ENCODE data around the gene FGF14.
A peak's percentile ranks its signal among the peaks of the same experiment; 100 is the strongest.

The FGF14 gene

GRCh38 chr13:101795460-101795859, 606.4 kb downstream of the FGF14 start:
- no peak for TF ChIP-seq ZNF274 (IDR thresholded peaks at IDR 0.05; ENCODE audit: low read depth, low read length)
- no peak for TF ChIP-seq YY1 (IDR thresholded peaks at IDR 0.05; ENCODE audit: insufficient read depth, insufficient read length)
- no peak for TF ChIP-seq SUZ12 (IDR thresholded peaks at IDR 0.05; ENCODE audit: extremely low read depth, insufficient read depth, insufficient read length)
- no peaks in the 10 kb centered on the region for H3K4me1 ChIP-seq (ENCODE audit: insufficient read depth, insufficient read length)

GRCh38 chr13:101795025-101795424, 606.8 kb downstream of the FGF14 start:
- no peaks in the 10 kb centered on the region for H3K4me1 ChIP-seq (ENCODE audit: insufficient read depth, insufficient read length)
- no peaks in the 10 kb centered on the region for H3K36me3 ChIP-seq (ENCODE audit: insufficient read depth, insufficient read length, low read length)
- no peaks in the 10 kb centered on the region for H3K27me3 ChIP-seq (ENCODE audit: insufficient read depth, insufficient read length)
- H3K9me3 ChIP-seq (ENCODE audit: insufficient read depth, low read length): no peaks in the 10 kb centered on the region
- no peak overlapping the region for H3K9ac ChIP-seq (ENCODE audit: insufficient read length, low read depth)
- TF ChIP-seq YY1 (IDR thresholded peaks at IDR 0.05; ENCODE audit: insufficient read depth, insufficient read length): no peak
- no peak for TF ChIP-seq SUZ12 (IDR thresholded peaks at IDR 0.05; ENCODE audit: extremely low read depth, insufficient read depth, insufficient read length)
- TF ChIP-seq ZNF274 (IDR thresholded peaks at IDR 0.05; ENCODE audit: low read depth, low read length): no peak
- DNase-seq (ENCODE audit: low read depth, low spot score): no peak
- no peak overlapping the region for H3K4me3 ChIP-seq (ENCODE audit: insufficient read length, low read depth)

More at GRCh38 chr13:101795460-101795859, 606.4 kb downstream of the FGF14 start:
- H3K36me3 ChIP-seq (ENCODE audit: insufficient read depth, insufficient read length, low read length): no peaks in the 10 kb centered on the region
- DNase-seq (ENCODE audit: low read depth, low spot score): no peak
- H3K9ac ChIP-seq (ENCODE audit: insufficient read length, low read depth): no peak overlapping the region
- no peaks in the 10 kb centered on the region for H3K9me3 ChIP-seq (ENCODE audit: insufficient read depth, low read length)
- H3K4me3 ChIP-seq (ENCODE audit: insufficient read length, low read depth): no peak overlapping the region
- no peaks in the 10 kb centered on the region for H3K27me3 ChIP-seq (ENCODE audit: insufficient read depth, insufficient read length)

DNA sequence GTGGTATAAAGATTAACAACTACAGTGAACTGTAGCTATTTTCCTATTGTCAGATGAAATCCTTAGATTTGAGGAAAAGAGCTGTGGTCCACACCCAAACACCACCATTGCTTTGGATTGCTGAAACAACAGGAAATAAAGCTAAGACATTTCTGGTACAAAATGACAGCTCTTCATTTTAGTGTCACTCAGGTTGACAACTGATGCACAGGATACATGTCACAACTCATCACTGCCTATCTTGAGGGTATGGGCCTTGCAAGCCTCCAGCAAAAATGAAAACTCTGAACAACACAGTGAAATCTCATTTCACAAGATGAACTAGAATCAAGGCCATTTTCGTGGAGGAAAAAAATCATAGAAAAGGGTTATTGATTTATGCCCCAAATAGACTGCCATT, 609.7 kb downstream of the FGF14 start:
- Histone ChIP-seq H3K4me1 (ENCODE audit: insufficient read depth, insufficient read length) (no peaks in the 10 kb centered on the region), H3K9me3 (ENCODE audit: insufficient read depth, low read length) (no peaks in the 10 kb centered on the region), H3K9ac (ENCODE audit: insufficient read length, low read depth) (no peak overlapping the region), H3K27me3 (ENCODE audit: insufficient read depth, insufficient read length) (no peaks in the 10 kb centered on the region), H3K4me3 (ENCODE audit: insufficient read length, low read depth) (no peak overlapping the region), H3K36me3 (ENCODE audit: insufficient read depth, insufficient read length, low read length) (no peaks in the 10 kb centered on the region)
- TF ChIP-seq YY1 (IDR thresholded peaks at IDR 0.05; ENCODE audit: insufficient read depth, insufficient read length): no peak
- TF ChIP-seq ZNF274 (IDR thresholded peaks at IDR 0.05; ENCODE audit: low read depth, low read length): no peak
- no peak for TF ChIP-seq SUZ12 (IDR thresholded peaks at IDR 0.05; ENCODE audit: extremely low read depth, insufficient read depth, insufficient read length)
- no peak for DNase-seq (ENCODE audit: low read depth, low spot score)

DNA sequence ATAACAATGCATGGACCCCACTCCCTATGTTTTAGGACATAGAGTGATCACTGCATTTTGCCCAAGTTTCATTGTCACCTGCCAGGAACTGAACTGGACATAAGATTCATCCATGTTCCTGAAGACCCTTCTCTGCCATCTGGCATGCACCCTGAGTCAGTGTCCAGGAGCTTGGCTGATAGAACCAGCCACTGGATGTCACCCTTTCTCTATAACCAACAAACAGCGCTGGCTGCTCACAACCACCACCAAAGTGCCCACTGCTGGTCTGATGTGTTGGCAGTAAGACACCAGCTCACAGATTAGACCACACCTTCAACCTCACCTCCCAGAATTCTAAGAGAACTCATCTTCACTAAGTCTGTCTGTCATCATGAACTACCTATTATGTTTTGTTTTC, 616.0 kb downstream of the FGF14 start:
- H3K4me1 ChIP-seq (ENCODE audit: insufficient read depth, insufficient read length): no peaks in the 10 kb centered on the region
- DNase-seq (ENCODE audit: low read depth, low spot score): peak; percentile 22
- no peak overlapping the region for H3K4me3 ChIP-seq (ENCODE audit: insufficient read length, low read depth)
- H3K9ac ChIP-seq (ENCODE audit: insufficient read length, low read depth): no peak overlapping the region
- no peaks in the 10 kb centered on the region for H3K27me3 ChIP-seq (ENCODE audit: insufficient read depth, insufficient read length)
- TF ChIP-seq ZNF274 (IDR thresholded peaks at IDR 0.05; ENCODE audit: low read depth, low read length) (no peak), YY1 (IDR thresholded peaks at IDR 0.05; ENCODE audit: insufficient read depth, insufficient read length) (no peak), SUZ12 (IDR thresholded peaks at IDR 0.05; ENCODE audit: extremely low read depth, insufficient read depth, insufficient read length) (no peak)
- H3K9me3 ChIP-seq (ENCODE audit: insufficient read depth, low read length): no peaks in the 10 kb centered on the region
- no peaks in the 10 kb centered on the region for H3K36me3 ChIP-seq (ENCODE audit: insufficient read depth, insufficient read length, low read length)

- Histone ChIP-seq H3K4me1 (ENCODE audit: insufficient read depth, insufficient read length) (no peaks in the 10 kb centered on the region), H3K9ac (ENCODE audit: insufficient read length, low read depth) (no peak overlapping the region), H3K9me3 (ENCODE audit: insufficient read depth, low read length) (no peaks in the 10 kb centered on the region), H3K36me3 (ENCODE audit: insufficient read depth, insufficient read length, low read length) (no peaks in the 10 kb centered on the region), H3K4me3 (ENCODE audit: insufficient read length, low read depth) (no peak overlapping the region), H3K27me3 (ENCODE audit: insufficient read depth, insufficient read length) (no peaks in the 10 kb centered on the region)
- DNase-seq (ENCODE audit: low read depth, low spot score): no peak
- no peak for TF ChIP-seq ZNF274 (IDR thresholded peaks at IDR 0.05; ENCODE audit: low read depth, low read length)
- no peak for TF ChIP-seq SUZ12 (IDR thresholded peaks at IDR 0.05; ENCODE audit: extremely low read depth, insufficient read depth, insufficient read length)
- no peak for TF ChIP-seq YY1 (IDR thresholded peaks at IDR 0.05; ENCODE audit: insufficient read depth, insufficient read length)
These were observed 617.5 kb downstream of the FGF14 start for GRCh38 chr13:101784313-101784712.

DNA sequence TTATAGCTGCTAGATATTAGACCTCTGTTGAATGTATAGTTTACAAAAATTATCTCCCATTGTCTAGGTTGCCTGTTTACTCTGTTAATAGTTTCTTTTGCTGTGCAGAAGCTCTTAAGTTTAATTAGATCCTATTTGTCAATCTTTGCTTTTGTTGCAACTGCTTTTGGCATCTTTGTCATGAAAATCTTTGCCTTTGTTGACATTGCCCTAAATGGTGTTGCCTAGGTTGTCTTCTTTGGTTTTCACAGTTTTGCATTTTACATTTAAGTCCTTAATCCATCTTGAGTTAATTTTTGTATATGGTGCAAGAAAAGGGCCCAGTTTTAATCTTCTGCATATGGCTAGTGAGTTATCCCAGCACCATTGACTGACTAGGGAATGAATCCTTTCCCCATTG, 618.3 kb downstream of the FGF14 start:
- no peaks in the 10 kb centered on the region for H3K27me3 ChIP-seq (ENCODE audit: insufficient read depth, insufficient read length)
- no peaks in the 10 kb centered on the region for H3K9me3 ChIP-seq (ENCODE audit: insufficient read depth, low read length)
- TF ChIP-seq ZNF274 (IDR thresholded peaks at IDR 0.05; ENCODE audit: low read depth, low read length): no peak
- no peak for TF ChIP-seq SUZ12 (IDR thresholded peaks at IDR 0.05; ENCODE audit: extremely low read depth, insufficient read depth, insufficient read length)
- TF ChIP-seq YY1 (IDR thresholded peaks at IDR 0.05; ENCODE audit: insufficient read depth, insufficient read length): no peak
- H3K36me3 ChIP-seq (ENCODE audit: insufficient read depth, insufficient read length, low read length): no peaks in the 10 kb centered on the region
- H3K9ac ChIP-seq (ENCODE audit: insufficient read length, low read depth): no peak overlapping the region
- H3K4me1 ChIP-seq (ENCODE audit: insufficient read depth, insufficient read length): no peaks in the 10 kb centered on the region
- H3K4me3 ChIP-seq (ENCODE audit: insufficient read length, low read depth): no peak overlapping the region
- DNase-seq (ENCODE audit: low read depth, low spot score): no peak

GRCh38 chr13:101780211-101780610, 621.6 kb downstream of the FGF14 start:
- TF ChIP-seq YY1 (IDR thresholded peaks at IDR 0.05; ENCODE audit: insufficient read depth, insufficient read length) (no peak), ZNF274 (IDR thresholded peaks at IDR 0.05; ENCODE audit: low read depth, low read length) (no peak), SUZ12 (IDR thresholded peaks at IDR 0.05; ENCODE audit: extremely low read depth, insufficient read depth, insufficient read length) (no peak)
- H3K27me3 ChIP-seq (ENCODE audit: insufficient read depth, insufficient read length): no peaks in the 10 kb centered on the region
- DNase-seq (ENCODE audit: low read depth, low spot score): no peak
- H3K9ac ChIP-seq (ENCODE audit: insufficient read length, low read depth): no peak overlapping the region
- H3K4me3 ChIP-seq (ENCODE audit: insufficient read length, low read depth): no peak overlapping the region
- no peaks in the 10 kb centered on the region for H3K36me3 ChIP-seq (ENCODE audit: insufficient read depth, insufficient read length, low read length)
- H3K4me1 ChIP-seq (ENCODE audit: insufficient read depth, insufficient read length): no peaks in the 10 kb centered on the region
- H3K9me3 ChIP-seq (ENCODE audit: insufficient read depth, low read length): no peaks in the 10 kb centered on the region
